ENCODE measurements around the gene TMEM86A. TPM values are rescaled to one million over a fixed set of nuclear protein-coding genes. Genes with fewer than 3 reads are reported as not detected.

The TMEM86A gene
- total RNA-seq, 1 experiment from 2014 or later, result 5.3 TPM

- no peak for DNase-seq (ENCODE audit: low read depth, low spot score)
- in situ Hi-C loops (cut with HindIII; ENCODE audit: low pct_unique_long_range_greater_than_20kb, low sequenced_read_pairs), result no loop called here
Measured at GRCh38 chr11:18715476-18715875, 16.9 kb downstream of the TMEM86A start.

GRCh38 chr11:18720091-18720807 lies 21.7 kb downstream of the TMEM86A start:
- in situ Hi-C loops (cut with HindIII; ENCODE audit: low pct_unique_long_range_greater_than_20kb, low sequenced_read_pairs), result no loop called here
- DNase-seq (ENCODE audit: low read depth, low spot score), result no peak

- peak; percentile 57 for DNase-seq (ENCODE audit: low read depth, low spot score)
- in situ Hi-C loops (cut with HindIII; ENCODE audit: low pct_unique_long_range_greater_than_20kb, low sequenced_read_pairs), result no loop called here
Measured at GRCh38 chr11:18720808-18721560, 22.4 kb downstream of the TMEM86A start.

- in situ Hi-C loops (cut with HindIII; ENCODE audit: low pct_unique_long_range_greater_than_20kb, low sequenced_read_pairs), result no loop called here
- peak; percentile 58 for DNase-seq (ENCODE audit: low read depth, low spot score)
Measured at GRCh38 chr11:18721561-18722292, 23.1 kb downstream of the TMEM86A start.

GRCh38 chr11:18722293-18722637 lies 23.7 kb downstream of the TMEM86A start:
- in situ Hi-C loops (cut with HindIII; ENCODE audit: low pct_unique_long_range_greater_than_20kb, low sequenced_read_pairs), result no loop called here
- DNase-seq (ENCODE audit: low read depth, low spot score), result no peak

- in situ Hi-C loops (cut with HindIII; ENCODE audit: low pct_unique_long_range_greater_than_20kb, low sequenced_read_pairs), result no loop called here
- DNase-seq (ENCODE audit: low read depth, low spot score), result no peak
Measured at GRCh38 chr11:18723991-18724390, 25.4 kb downstream of the TMEM86A start.

GRCh38 chr11:18726040-18726439 lies 27.5 kb downstream of the TMEM86A start, which contains the start of gene IGSF22:
IGSF22 (minus strand) TSS chr11:18726188; CDS start chr11:18724236, 1,952 bp downstream.
- in situ Hi-C loops (cut with HindIII; ENCODE audit: low pct_unique_long_range_greater_than_20kb, low sequenced_read_pairs), result no loop called here
- no peak for DNase-seq (ENCODE audit: low read depth, low spot score)

GRCh38 chr11:18727479-18728236 lies 29.1 kb downstream of the TMEM86A start:
- in situ Hi-C loops (cut with HindIII; ENCODE audit: low pct_unique_long_range_greater_than_20kb, low sequenced_read_pairs), result no loop called here
- DNase-seq (ENCODE audit: low read depth, low spot score), result peak; percentile 77

GRCh38 chr11:18728658-18729057 lies 30.1 kb downstream of the TMEM86A start:
- in situ Hi-C loops (cut with HindIII; ENCODE audit: low pct_unique_long_range_greater_than_20kb, low sequenced_read_pairs), result no loop called here
- DNase-seq (ENCODE audit: low read depth, low spot score), result no peak

- no peak for DNase-seq (ENCODE audit: low read depth, low spot score)
- in situ Hi-C loops (cut with HindIII; ENCODE audit: low pct_unique_long_range_greater_than_20kb, low sequenced_read_pairs), result no loop called here
Measured at GRCh38 chr11:18729426-18729825, 30.8 kb downstream of the TMEM86A start.

GRCh38 chr11:18730020-18730419 lies 31.4 kb downstream of the TMEM86A start:
- in situ Hi-C loops (cut with HindIII; ENCODE audit: low pct_unique_long_range_greater_than_20kb, low sequenced_read_pairs), result no loop called here
- no peak for DNase-seq (ENCODE audit: low read depth, low spot score)

- no peak for DNase-seq (ENCODE audit: low read depth, low spot score)
- in situ Hi-C loops (cut with HindIII; ENCODE audit: low pct_unique_long_range_greater_than_20kb, low sequenced_read_pairs), result no loop called here
Measured at GRCh38 chr11:18731441-18731840, 32.9 kb downstream of the TMEM86A start.

GRCh38 chr11:18731949-18732821 lies 33.6 kb downstream of the TMEM86A start:
- in situ Hi-C loops (cut with HindIII; ENCODE audit: low pct_unique_long_range_greater_than_20kb, low sequenced_read_pairs), result no loop called here
- DNase-seq (ENCODE audit: low read depth, low spot score), result peak; percentile 66

GRCh38 chr11:18733202-18733601 lies 34.6 kb downstream of the TMEM86A start:
- no peak for DNase-seq (ENCODE audit: low read depth, low spot score)
- in situ Hi-C loops (cut with HindIII; ENCODE audit: low pct_unique_long_range_greater_than_20kb, low sequenced_read_pairs), result no loop called here

GRCh38 chr11:18736590-18737148 lies 38.1 kb downstream of the TMEM86A start:
- in situ Hi-C loops (cut with HindIII; ENCODE audit: low pct_unique_long_range_greater_than_20kb, low sequenced_read_pairs), result no loop called here
- DNase-seq (ENCODE audit: low read depth, low spot score), result no peak

- in situ Hi-C loops (cut with HindIII; ENCODE audit: low pct_unique_long_range_greater_than_20kb, low sequenced_read_pairs), result no loop called here
- DNase-seq (ENCODE audit: low read depth, low spot score), result no peak
Measured at GRCh38 chr11:18737642-18738041, 39.1 kb downstream of the TMEM86A start.

- in situ Hi-C loops (cut with HindIII; ENCODE audit: low pct_unique_long_range_greater_than_20kb, low sequenced_read_pairs), result no loop called here
Measured at GRCh38 chr11:18739685-18740084, 41.1 kb downstream of the TMEM86A start.

More at GRCh38 chr11:18739685-18740084, 41.1 kb downstream of the TMEM86A start:
- no peak for DNase-seq (ENCODE audit: low read depth, low spot score)
